HG02840 (cell line): ENCODE data around the gene RBM17.
"Not testable (repeated sequence)": the region's sequence is repeated elsewhere in the genome, so short reads cannot be mapped to it uniquely, and the experiment has no call there.

ENCODE experiments used
- ATAC-seq: cut with Tn5 transposase; IDR thresholded peaks from one replicate; pipeline ENCODE4 v1.9.1; 2021; ENCODE audit warnings: mild to moderate bottlenecking, moderate library complexity, moderate number of reproducible peaks; ENCODE audit not compliant: unreplicated experiment, low FRiP score

RBM17 gene

GRCh38 chr10:6055929-6056328, 32.9 kb upstream of the RBM17 start:
- ATAC-seq, result no peak

GRCh38 chr10:6056411-6057135, 32.3 kb upstream of the RBM17 start:
- no peak for ATAC-seq

- ATAC-seq, result no peak
These were observed 30.0 kb upstream of the RBM17 start for GRCh38 chr10:6058682-6059475.

- ATAC-seq, result no peak
These were observed 29.3 kb upstream of the RBM17 start for GRCh38 chr10:6059506-6059905.

- ATAC-seq, result no peak
These were observed 27.8 kb upstream of the RBM17 start for GRCh38 chr10:6061056-6061455.

- no peak for ATAC-seq
These were observed 26.6 kb upstream of the RBM17 start, which contains the start of gene IL2RA for GRCh38 chr10:6062101-6062771. Gene IL2RA (minus strand): TSS chr10:6062367. CDS start chr10:6062151, 216 bp downstream.

GRCh38 chr10:6064119-6064518, 24.7 kb upstream of the RBM17 start:
- no peak for ATAC-seq

GRCh38 chr10:6064726-6065125, 24.1 kb upstream of the RBM17 start:
- not testable (repeated sequence) for ATAC-seq

GRCh38 chr10:6065406-6065805, 23.4 kb upstream of the RBM17 start:
- ATAC-seq, result no peak

- no peak for ATAC-seq
These were observed 23.0 kb upstream of the RBM17 start for GRCh38 chr10:6065835-6066234.

GRCh38 chr10:6067457-6067856, 21.4 kb upstream of the RBM17 start:
- ATAC-seq, result no peak

- ATAC-seq, result no peak
These were observed 20.8 kb upstream of the RBM17 start for GRCh38 chr10:6068006-6068405.

- no peak for ATAC-seq
These were observed 20.4 kb upstream of the RBM17 start for GRCh38 chr10:6068422-6068821.

GRCh38 chr10:6069081-6069931, 19.5 kb upstream of the RBM17 start:
- no peak for ATAC-seq

GRCh38 chr10:6070660-6071059, 18.2 kb upstream of the RBM17 start:
- no peak for ATAC-seq

GRCh38 chr10:6071181-6072175, 17.4 kb upstream of the RBM17 start:
- no peak for ATAC-seq

- peak; percentile 55 for ATAC-seq
These were observed 16.5 kb upstream of the RBM17 start for GRCh38 chr10:6072215-6072934.

- ATAC-seq, result no peak
These were observed 14.1 kb upstream of the RBM17 start for GRCh38 chr10:6074489-6075301.
